Activated naive CD4-positive, alpha-beta T cell treated with anti-CD3 and anti-CD28 coated beads, Interleukin-2, amount 50 U/mL, for 16 hours (primary cell): Measurements from ENCODE around the gene APOL6.

Experiments
- DNase-seq: peaks from one replicate; pipeline ENCODE4 v3.0.0-alpha.2; 2020

APOL6 gene

GRCh38 chr22:35648066-35649025, at the start of gene APOL6:
Gene APOL6 (plus strand): TSS chr22:35648446. CDS start chr22:35656426, 7,980 bp downstream.
- peak; percentile 67 for DNase-seq

GRCh38 chr22:35599364-35599763, 48.9 kb upstream of the APOL6 start:
- no peak for DNase-seq

GRCh38 chr22:35600476-35600875, 47.8 kb upstream of the APOL6 start:
- no peak for DNase-seq

- DNase-seq: no peak
These were observed 47.1 kb upstream of the APOL6 start for GRCh38 chr22:35601013-35601580.

- DNase-seq: no peak
These were observed 46.3 kb upstream of the APOL6 start for GRCh38 chr22:35601743-35602615.

- no peak for DNase-seq
These were observed 43.5 kb upstream of the APOL6 start for GRCh38 chr22:35604621-35605368.

- DNase-seq: no peak
These were observed 42.9 kb upstream of the APOL6 start for GRCh38 chr22:35605369-35605680.

- no peak for DNase-seq
These were observed 42.3 kb upstream of the APOL6 start for GRCh38 chr22:35605851-35606481.

GRCh38 chr22:35606916-35607315, 41.3 kb upstream of the APOL6 start:
- DNase-seq: no peak

- DNase-seq: no peak
These were observed 40.2 kb upstream of the APOL6 start for GRCh38 chr22:35608088-35608487.

- no peak for DNase-seq
These were observed 39.0 kb upstream of the APOL6 start for GRCh38 chr22:35609261-35609660.

GRCh38 chr22:35609761-35610160, 38.5 kb upstream of the APOL6 start:
- no peak for DNase-seq

GRCh38 chr22:35610741-35611140, 37.5 kb upstream of the APOL6 start:
- no peak for DNase-seq

- no peak for DNase-seq
These were observed 36.9 kb upstream of the APOL6 start for GRCh38 chr22:35611200-35611890.

- no peak for DNase-seq
These were observed 36.2 kb upstream of the APOL6 start for GRCh38 chr22:35611891-35612576.

- DNase-seq: no peak
These were observed 35.3 kb upstream of the APOL6 start for GRCh38 chr22:35612903-35613302.

- no peak for DNase-seq
These were observed 33.8 kb upstream of the APOL6 start for GRCh38 chr22:35614404-35614803.

- DNase-seq: no peak
These were observed 33.1 kb upstream of the APOL6 start for GRCh38 chr22:35615156-35615555.

- DNase-seq: no peak
These were observed 32.2 kb upstream of the APOL6 start for GRCh38 chr22:35616043-35616442.

- DNase-seq: no peak
These were observed 31.0 kb upstream of the APOL6 start, which contains the start of gene MB for GRCh38 chr22:35617137-35617755. Gene MB (minus strand): TSS chr22:35617329. CDS start chr22:35617257, 72 bp downstream.
